Measurements from ENCODE around the gene FSTL4. TPM values are rescaled to one million over a fixed set of nuclear protein-coding genes. Genes with fewer than 3 reads are reported as not detected.

The FSTL4 gene
- polyA plus RNA-seq, 3 donors: 0.42 to 1.2 (median 0.94) TPM

DNA sequence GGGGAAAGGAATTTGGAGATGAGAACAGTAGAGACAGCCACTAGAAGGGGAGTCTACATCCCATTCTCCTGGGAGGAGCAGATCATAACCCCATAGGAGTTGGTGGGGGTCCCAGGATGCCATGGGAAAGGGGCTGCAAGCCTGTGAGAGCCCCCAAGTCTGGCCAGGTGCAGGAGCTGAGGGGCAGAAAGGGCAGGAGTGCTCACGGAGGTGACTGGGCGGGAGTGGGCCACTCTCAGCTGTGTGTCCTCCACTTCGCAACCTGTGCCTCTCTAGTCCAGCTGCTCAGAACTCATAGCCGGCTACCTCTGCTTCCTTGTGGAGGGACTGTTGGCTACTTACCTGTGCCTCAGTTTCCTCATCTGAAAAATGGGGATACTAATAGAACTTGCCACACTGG lies 263.9 kb downstream of the FSTL4 start:
- no peak for DNase-seq (ENCODE audit: extremely low read depth in 1 of 11, low read depth in 9 of 11, low spot score in 4 of 11)

- no peak for DNase-seq (ENCODE audit: extremely low read depth in 1 of 11, low read depth in 9 of 11, low spot score in 4 of 11)
Measured at GRCh38 chr5:133347039-133347438, 265.3 kb downstream of the FSTL4 start.

DNA sequence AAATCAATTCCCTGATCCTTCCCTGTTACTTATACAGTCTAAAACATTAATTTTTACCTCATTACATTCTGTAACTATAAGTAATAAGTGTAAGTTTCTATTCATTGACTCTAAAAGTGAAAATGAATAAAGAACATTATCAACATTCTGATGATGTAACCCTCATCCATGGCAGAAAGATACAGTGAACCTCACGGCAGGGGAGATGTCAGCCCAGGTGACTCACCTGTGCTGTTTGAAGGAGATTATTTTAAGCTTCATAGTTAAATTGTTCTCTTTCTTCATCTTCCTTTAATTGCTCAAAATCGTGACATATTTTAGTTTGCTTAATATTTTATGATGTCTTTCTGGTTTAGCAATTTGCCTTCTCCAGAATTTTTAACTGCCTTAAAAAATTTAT lies 268.1 kb downstream of the FSTL4 start:
- no peak for DNase-seq (ENCODE audit: extremely low read depth in 1 of 11, low read depth in 9 of 11, low spot score in 4 of 11)

DNA sequence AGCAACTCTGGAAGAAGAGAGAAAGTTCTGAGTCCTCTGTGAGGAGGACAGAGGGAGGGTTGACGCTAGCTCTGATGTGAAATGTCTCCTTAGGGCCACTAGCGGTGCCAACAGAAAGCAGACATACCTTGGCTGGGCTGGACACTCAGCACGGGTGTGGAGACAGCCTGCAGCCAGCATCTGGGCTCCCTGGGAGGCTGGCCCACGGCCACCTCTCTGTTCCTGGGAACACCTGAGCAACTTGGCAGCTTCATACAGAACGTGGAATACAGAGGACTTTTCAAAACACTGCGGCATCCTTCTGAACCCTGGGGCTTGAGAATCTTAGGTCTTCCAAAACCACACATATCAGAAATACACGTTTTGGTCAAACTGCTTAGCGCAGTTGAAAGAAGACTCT lies 269.1 kb downstream of the FSTL4 start:
- DNase-seq (ENCODE audit: extremely low read depth in 1 of 11, low read depth in 9 of 11, low spot score in 4 of 11): no peak

DNA sequence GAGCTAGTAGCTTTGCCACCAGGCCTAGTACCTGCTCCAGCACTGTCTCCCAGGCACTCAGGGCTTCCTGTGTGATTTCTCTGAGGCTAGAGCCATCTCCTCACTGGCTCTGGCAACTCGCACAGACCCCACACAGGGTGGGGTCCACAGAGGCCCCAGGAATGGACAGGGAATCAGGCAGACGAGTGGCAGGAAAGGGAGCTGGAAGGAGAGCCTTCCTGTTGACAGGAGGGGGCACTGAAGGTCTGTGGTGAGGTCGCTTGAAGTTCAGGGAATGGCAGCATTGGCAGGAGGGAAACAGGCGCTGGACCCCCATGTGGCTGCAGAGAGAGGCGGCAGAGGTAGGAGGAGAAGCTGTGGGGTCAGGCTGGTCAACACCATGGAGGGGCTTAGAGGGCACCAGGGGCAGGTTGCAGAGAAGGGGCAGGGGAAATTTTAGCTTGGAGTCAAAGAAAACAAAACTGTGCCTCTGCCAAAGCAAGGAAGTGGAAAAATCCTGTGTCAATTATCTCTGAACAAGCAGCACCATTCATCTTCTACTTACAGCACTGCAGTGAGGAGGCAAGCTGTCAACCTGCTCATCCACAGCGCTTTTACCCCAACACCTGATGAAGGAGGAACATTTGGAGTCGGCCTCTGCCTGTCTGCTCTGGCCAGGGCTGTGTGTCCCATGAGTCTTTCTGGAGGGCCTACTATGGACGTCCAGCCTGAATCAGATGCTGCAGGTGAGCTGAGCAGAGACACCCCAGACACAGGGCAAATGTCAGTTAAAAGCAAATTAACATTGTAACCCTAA lies 270.2 kb downstream of the FSTL4 start:
- no peak for DNase-seq (ENCODE audit: extremely low read depth in 1 of 11, low read depth in 9 of 11, low spot score in 4 of 11)

GRCh38 chr5:133341296-133341695 lies 271.0 kb downstream of the FSTL4 start:
- DNase-seq (ENCODE audit: extremely low read depth in 1 of 11, low read depth in 9 of 11, low spot score in 4 of 11): no peak

DNA sequence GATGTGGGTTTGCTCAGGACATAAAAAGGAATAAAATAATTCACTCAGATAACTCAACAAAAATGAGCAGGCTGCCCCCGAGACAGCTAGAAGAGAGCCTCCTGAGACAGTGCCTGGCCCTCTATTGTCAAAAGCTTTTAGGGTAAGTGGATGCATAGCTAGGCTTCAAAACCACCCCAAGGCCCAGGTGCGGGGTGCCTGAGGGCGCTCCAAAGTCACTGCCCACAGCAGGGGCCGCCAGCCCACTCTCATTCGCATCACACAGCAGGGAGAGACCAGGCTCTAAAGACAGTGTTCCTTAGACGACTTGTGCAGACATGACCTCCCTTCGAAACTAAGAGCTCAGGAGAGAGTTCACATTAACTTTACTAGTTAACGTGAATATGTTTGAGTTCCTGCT lies 271.5 kb downstream of the FSTL4 start:
- DNase-seq (ENCODE audit: extremely low read depth in 1 of 11, low read depth in 9 of 11, low spot score in 4 of 11): no peak

GRCh38 chr5:133340002-133340755 lies 272.2 kb downstream of the FSTL4 start:
- no peak for DNase-seq (ENCODE audit: extremely low read depth in 1 of 11, low read depth in 9 of 11, low spot score in 4 of 11)

DNA sequence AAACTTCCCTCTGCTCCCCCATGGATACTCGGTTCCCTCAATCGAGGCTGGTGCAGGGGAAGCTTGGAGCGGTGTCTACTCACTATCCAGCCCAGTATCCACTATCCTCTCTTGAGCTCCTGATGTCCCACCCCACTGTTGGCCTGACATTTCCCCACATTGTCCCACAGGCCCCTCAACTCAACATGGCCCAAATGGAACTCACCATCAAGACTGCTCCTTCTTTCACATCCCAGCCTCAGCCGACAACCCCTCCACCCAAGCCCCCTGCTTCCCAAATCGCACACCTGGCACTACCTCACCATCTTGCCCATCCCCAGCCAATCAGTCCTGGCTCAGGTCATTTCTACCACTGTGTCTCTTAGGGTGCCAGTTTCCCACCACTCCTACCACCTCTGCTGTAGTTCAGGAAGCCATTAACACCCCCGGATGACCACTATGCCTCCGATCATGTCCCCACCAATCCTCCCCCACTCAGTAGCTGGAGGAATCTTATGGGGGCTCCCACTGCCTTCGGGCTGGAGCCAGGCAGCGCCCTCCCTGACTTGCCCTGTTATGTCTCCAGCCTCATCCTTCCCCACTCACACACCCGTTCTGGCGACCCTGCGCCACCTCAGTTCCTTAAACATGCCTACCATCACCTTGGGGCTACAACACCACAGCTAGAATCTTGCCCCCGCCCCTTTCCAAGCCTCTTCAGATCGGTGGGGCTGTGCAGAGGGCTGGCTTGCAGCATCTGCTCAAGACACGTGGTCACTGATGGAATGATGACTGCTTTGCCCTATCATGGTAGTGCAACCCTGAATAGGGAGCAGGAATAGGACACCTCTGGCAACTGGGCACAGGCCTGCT lies 273.6 kb downstream of the FSTL4 start:
- no peak for DNase-seq (ENCODE audit: extremely low read depth in 1 of 11, low read depth in 9 of 11, low spot score in 4 of 11)

DNA sequence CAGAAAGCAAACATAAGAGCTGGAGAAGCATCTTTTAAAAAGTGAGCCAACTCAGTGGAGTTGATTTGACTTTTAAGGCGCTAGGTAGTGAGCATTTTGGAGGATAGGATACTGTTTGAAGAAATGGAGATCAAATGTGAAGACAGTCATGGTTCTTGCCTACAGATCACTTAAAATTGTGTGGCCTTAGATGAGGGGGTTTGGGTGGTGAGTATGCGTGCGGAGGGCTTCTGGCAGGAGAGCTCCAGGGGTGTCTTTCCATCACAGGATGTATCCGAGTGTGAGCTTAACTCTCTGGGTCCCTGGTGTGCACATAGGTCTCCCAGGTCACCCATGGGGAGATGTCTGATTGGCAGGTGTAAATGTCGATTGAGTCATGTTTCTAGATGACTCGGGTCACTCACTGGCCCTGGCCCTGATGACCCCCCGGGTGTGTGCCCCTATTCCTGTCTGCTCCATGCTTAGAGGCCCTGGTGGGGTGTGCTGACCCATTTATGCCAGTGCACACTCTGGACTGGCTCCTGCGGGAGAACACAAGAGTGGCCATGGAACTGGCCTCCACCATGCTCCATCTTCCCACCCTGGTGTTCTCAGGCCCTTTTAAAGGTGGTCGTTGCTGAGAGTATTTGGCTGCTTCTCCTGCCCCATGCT lies 274.4 kb downstream of the FSTL4 start:
- no peak for DNase-seq (ENCODE audit: extremely low read depth in 1 of 11, low read depth in 9 of 11, low spot score in 4 of 11)

- DNase-seq (ENCODE audit: extremely low read depth in 1 of 11, low read depth in 9 of 11, low spot score in 4 of 11): no peak
Measured at GRCh38 chr5:133336969-133337410, 275.4 kb downstream of the FSTL4 start.

DNA sequence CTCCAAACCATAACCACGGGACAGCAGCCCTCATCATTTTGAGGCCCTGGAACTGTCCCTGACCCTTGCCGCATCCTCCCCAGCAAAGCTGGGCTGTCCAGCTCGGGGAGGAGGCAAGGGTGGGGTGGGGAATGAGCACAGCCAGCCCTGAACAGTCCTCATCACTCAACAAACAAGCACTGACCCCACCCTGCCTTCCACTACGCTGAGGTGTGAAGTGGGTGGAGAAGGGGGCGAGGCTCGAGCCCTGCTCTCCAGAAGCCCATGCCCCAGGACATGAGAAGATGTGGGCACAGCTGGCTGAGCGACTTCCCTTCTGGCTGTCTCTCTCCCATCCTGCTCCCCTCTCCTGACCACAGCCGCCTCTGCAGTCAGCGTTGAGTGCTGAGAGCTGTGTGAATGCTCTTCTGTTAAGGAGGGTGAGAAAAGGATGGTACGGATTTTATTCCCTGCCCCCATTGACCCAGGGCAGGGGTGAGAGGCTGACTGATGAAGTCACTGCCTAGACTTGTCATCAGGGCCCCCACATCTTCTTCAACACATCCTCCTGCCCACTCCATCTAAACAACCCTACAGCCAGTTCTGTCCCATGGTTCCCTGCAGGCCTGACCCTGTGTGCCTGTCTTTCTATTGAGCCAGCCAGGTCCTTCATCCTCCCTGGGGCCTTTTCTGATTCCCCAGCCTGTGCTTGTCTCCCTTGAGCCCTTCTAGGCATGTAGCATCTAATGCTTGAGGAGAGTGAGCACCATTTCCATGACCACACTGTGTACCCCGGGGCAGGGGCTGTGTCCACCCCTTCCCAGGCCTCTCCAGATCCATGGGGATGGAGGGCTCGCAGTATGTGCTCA lies 276.0 kb downstream of the FSTL4 start:
- no peak for DNase-seq (ENCODE audit: extremely low read depth in 1 of 11, low read depth in 9 of 11, low spot score in 4 of 11)

GRCh38 chr5:133334796-133335639 lies 277.3 kb downstream of the FSTL4 start:
- no peak for DNase-seq (ENCODE audit: extremely low read depth in 1 of 11, low read depth in 9 of 11, low spot score in 4 of 11)

- DNase-seq (ENCODE audit: extremely low read depth in 1 of 11, low read depth in 9 of 11, low spot score in 4 of 11): no peak
Measured at GRCh38 chr5:133333326-133334150, 278.8 kb downstream of the FSTL4 start.

GRCh38 chr5:133332439-133333024 lies 279.8 kb downstream of the FSTL4 start:
- DNase-seq (ENCODE audit: extremely low read depth in 1 of 11, low read depth in 9 of 11, low spot score in 4 of 11): no peak

DNA sequence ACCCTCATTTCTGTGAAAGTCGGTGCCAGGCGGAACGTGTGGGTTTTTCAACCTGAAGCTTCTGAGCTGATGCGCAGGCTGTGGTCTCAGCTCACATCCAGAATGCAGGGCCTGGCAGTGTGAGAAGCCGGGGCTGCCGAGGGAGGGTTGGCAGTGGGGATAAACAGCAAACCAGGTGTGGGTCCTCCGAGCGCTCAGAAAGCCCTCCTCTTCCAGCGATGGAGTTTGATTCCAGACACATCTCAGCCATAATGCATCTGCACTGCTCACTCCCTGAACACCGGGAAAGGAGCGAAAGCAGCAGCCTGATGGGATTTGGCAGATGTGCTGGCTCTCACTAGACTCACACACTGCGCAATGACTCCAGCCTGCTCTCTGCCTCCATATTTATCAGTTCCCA lies 280.4 kb downstream of the FSTL4 start:
- DNase-seq (ENCODE audit: extremely low read depth in 1 of 11, low read depth in 9 of 11, low spot score in 4 of 11): no peak

Measured in renal cortex interstitium (tissue), 11 donors.